ENCODE data around the gene RPL13. TPM values are rescaled to one million over a fixed set of nuclear protein-coding genes. Genes with fewer than 3 reads are reported as not detected.

Gene RPL13
- total and polyA plus RNA-seq, 2 of the 8 experiments (the other 6 are each of a cell fraction or from before 2014, with no cell fraction given): 2,162 to 7,384 TPM

- 94% methylated on average over 33 of the region's 34 CpGs; no CpG with 5 or more reads in 1 of the 2 experiments for WGBS, 2 experiments (ENCODE audit: extremely low coverage in 1 of 2, insufficient coverage in 1 of 2, insufficient read length in 1 of 2, insufficient replicate concordance in 2 of 2, low coverage in 1 of 2, low lambda C conversion rate in 2 of 2, missing lambda C conversion rate in 1 of 2)
- Histone ChIP-seq H3K18ac (ENCODE audit: extremely low read depth, low read length) (no peak overlapping the region; the same call in 1 of the 2 replicates), H3K79me2 (ENCODE audit: control insufficient read depth in 1 of 2, insufficient read depth in 2 of 2, low read length in 2 of 2) (no peaks in the 10 kb centered on the region), H2BK5ac (ENCODE audit: low read depth, low read length) (no peak overlapping the region), H3K9ac (replicated peaks in 1 of 4; ENCODE audit: extremely low read depth in 1 of 4, low read depth in 3 of 4, low read length in 3 of 4) (no peak overlapping the region), H3K27me3 (replicated peaks in 1 of 4; ENCODE audit: control insufficient read depth in 3 of 4, extremely low read depth in 1 of 4, insufficient read depth in 3 of 4, low read length in 3 of 4) (no peaks in the 10 kb centered on the region; a peak in 1 of 7 replicates), H4K8ac (ENCODE audit: extremely low read depth, insufficient read depth, low read length) (peak overlapping the region; percentile 79; the same call in 1 of the 2 replicates), H3K4me3 (ENCODE audit: extremely low read depth in 1 of 4, insufficient read depth in 2 of 4, low read depth in 3 of 4, low read length in 4 of 4) (no peak overlapping the region), H4K5ac (ENCODE audit: insufficient read length, low read depth, low read length) (no peak overlapping the region), H2BK15ac (ENCODE audit: low read length) (no peak overlapping the region), H2AFZ (ENCODE audit: low read length) (no peak overlapping the region), H2AK5ac (ENCODE audit: low read depth, low read length) (0 out of 2 replicates have a peak overlapping the region, but pooled peaks have one; percentile 13), H3K4me1 (replicated peaks in 1 of 4; ENCODE audit: control insufficient read depth in 3 of 4, insufficient read depth in 4 of 4, low read length in 3 of 4) (peaks cover 0 to 11% (median 9%) of the 10 kb centered on the region in 4 experiments; a peak in 5 of 7 replicates), H3K56ac (replicated peaks; ENCODE audit: insufficient read length, low read depth, low read length) (peak overlapping the region; percentile 16), H4K20me1 (replicated peaks in 1 of 2; ENCODE audit: control insufficient read depth in 1 of 2, insufficient read depth in 2 of 2, low read length in 2 of 2) (peaks cover 0 to 5% of the 10 kb centered on the region in 2 experiments), H3K27ac (ENCODE audit: low read depth, low read length) (no peak overlapping the region), H3K36me3 (ENCODE audit: control insufficient read depth in 2 of 4, insufficient read depth in 4 of 4, low read length in 3 of 4) (no peaks in the 10 kb centered on the region), H3K4me2 (ENCODE audit: insufficient read depth in 1 of 2, low read depth in 2 of 2, low read length in 2 of 2) (no peak overlapping the region), H3K14ac (ENCODE audit: insufficient read length) (no peak overlapping the region), H4K91ac (replicated peaks; ENCODE audit: insufficient read length, low read length) (peak overlapping the region; percentile 54), H3K79me1 (ENCODE audit: low read depth, low read length) (no peaks in the 10 kb centered on the region), H2BK120ac (replicated peaks; ENCODE audit: low read depth, low read length) (no peak overlapping the region), H2BK20ac (ENCODE audit: low read length) (no peak overlapping the region), H3K23ac (ENCODE audit: insufficient read length) (no peak overlapping the region), H2BK12ac (ENCODE audit: low read depth, low read length) (no peak overlapping the region), H3K23me2 (ENCODE audit: low read depth, low read length) (peaks cover 2% of the 10 kb centered on the region), H3K4ac (replicated peaks; ENCODE audit: insufficient read length, low read depth, low read length) (no peak overlapping the region), H3K9me3 (ENCODE audit: insufficient read depth in 2 of 2, low read depth in 1 of 2, low read length in 1 of 2) (no peaks in the 10 kb centered on the region)
- POLR2A ChIA-PET (ENCODE audit: partially characterized antibody): interaction anchor here (1.0 to 1.6 kb wide), 2 partner anchors 9 to 48 kb away, joined by 3 to 8 read pairs; no protein-coding TSS in a partner anchor
- CTCF ChIA-PET (ENCODE audit: partially characterized antibody): interaction anchor here (1.3 to 1.4 kb wide), 3 partner anchors 10 to 36 kb away, joined by 3 to 8 read pairs (median 5); no protein-coding TSS in a partner anchor
- DNase-seq (ENCODE audit: low read depth in 1 of 2, low spot score in 2 of 2) (no peak), FAIRE-seq (no peak)
- TF ChIP-seq CBX8 (IDR thresholded peaks at IDR 0.05; ENCODE audit: borderline replicate concordance, low read depth, low read length) (no peak), SIX5 (IDR thresholded peaks at IDR 0.05; ENCODE audit: low read depth, low read length) (no peak), GTF2F1 (IDR thresholded peaks at IDR 0.05; ENCODE audit: borderline replicate concordance, low read depth, low read length) (no peak), EZH2 (IDR thresholded peaks at IDR 0.05; ENCODE audit: low read depth, low read length, severe bottlenecking) (no peak), SRF (IDR thresholded peaks at IDR 0.05; ENCODE audit: low read depth, low read length) (no peak), CTBP2 (IDR thresholded peaks at IDR 0.05; ENCODE audit: borderline replicate concordance, insufficient read depth, insufficient read length, low read length) (no peak), ZNF274 (IDR thresholded peaks at IDR 0.05; ENCODE audit: borderline replicate concordance, extremely low read depth, low read length) (no peak), ATF3 (IDR thresholded peaks at IDR 0.05; ENCODE audit: insufficient read depth, low read depth, low read length) (no peak), RXRA (IDR thresholded peaks at IDR 0.05; ENCODE audit: insufficient read depth, low read depth, low read length) (no peak), SP2 (IDR thresholded peaks at IDR 0.05; ENCODE audit: low read length) (no peak), KDM5A (IDR thresholded peaks at IDR 0.05; ENCODE audit: low read length) (no peak), POLR2AphosphoS5 (IDR thresholded peaks at IDR 0.05; ENCODE audit: low read depth, low read length) (no peak)
These were observed 44.9 kb downstream of the RPL13 start for GRCh38 chr16:89605186-89605970.

Data from H1 (cell line).